ENCODE measurements around the gene MYO1H.

DNA sequence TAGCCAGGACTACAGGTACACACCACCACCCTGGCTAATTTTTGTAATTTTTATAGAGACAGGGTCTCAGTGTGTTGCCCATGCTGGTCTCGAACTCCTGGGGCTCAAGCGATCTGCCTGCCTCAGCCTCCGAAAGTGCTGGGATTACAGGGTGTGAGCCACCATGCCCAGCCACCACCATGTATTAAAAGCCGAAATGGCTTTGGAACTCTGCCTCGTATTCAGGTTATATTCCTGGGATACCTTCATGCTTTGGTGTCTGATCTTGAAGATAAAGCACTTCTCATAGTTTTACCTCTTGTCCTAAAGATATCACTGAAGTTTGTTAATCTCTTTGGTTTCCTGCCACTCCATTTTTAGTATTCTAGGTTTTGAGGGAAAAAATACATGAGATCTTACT lies 47.2 kb downstream of the MYO1H start:
- TF ChIP-seq, protein P1, sequence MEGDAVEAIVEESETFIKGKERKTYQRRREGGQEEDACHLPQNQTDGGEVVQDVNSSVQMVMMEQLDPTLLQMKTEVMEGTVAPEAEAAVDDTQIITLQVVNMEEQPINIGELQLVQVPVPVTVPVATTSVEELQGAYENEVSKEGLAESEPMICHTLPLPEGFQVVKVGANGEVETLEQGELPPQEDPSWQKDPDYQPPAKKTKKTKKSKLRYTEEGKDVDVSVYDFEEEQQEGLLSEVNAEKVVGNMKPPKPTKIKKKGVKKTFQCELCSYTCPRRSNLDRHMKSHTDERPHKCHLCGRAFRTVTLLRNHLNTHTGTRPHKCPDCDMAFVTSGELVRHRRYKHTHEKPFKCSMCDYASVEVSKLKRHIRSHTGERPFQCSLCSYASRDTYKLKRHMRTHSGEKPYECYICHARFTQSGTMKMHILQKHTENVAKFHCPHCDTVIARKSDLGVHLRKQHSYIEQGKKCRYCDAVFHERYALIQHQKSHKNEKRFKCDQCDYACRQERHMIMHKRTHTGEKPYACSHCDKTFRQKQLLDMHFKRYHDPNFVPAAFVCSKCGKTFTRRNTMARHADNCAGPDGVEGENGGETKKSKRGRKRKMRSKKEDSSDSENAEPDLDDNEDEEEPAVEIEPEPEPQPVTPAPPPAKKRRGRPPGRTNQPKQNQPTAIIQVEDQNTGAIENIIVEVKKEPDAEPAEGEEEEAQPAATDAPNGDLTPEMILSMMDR (IDR thresholded peaks at IDR 0.05; ENCODE audit: low read length), result no peak
- TF ChIP-seq EZH2 (IDR thresholded peaks at IDR 0.05; ENCODE audit: borderline replicate concordance, low read length), result no peak
